ENCODE data around the gene COQ2.
"Not testable (repeated sequence)": the region's sequence is repeated elsewhere in the genome, so short reads cannot be mapped to it uniquely, and the experiment has no call there.

COQ2 gene

GRCh38 chr4:83283181-83283580 is 1.4 kb downstream of the COQ2 start:
- DNase-seq (ENCODE audit: low read depth): no peak

GRCh38 chr4:83282049-83282535 is 2.5 kb downstream of the COQ2 start:
- DNase-seq (ENCODE audit: low read depth): peak; percentile 52

- no peak for DNase-seq (ENCODE audit: low read depth)
These were observed 3.3 kb downstream of the COQ2 start for GRCh38 chr4:83281307-83281706.

- no peak for DNase-seq (ENCODE audit: low read depth)
These were observed 8.1 kb downstream of the COQ2 start for GRCh38 chr4:83276299-83277040.

GRCh38 chr4:83273926-83274325 is 10.7 kb downstream of the COQ2 start:
- not testable (repeated sequence) for DNase-seq (ENCODE audit: low read depth)

- DNase-seq (ENCODE audit: low read depth): no peak
These were observed 11.7 kb downstream of the COQ2 start for GRCh38 chr4:83272900-83273299.

GRCh38 chr4:83269256-83269655 is 15.3 kb downstream of the COQ2 start:
- DNase-seq (ENCODE audit: low read depth): no peak

- DNase-seq (ENCODE audit: low read depth): no peak
These were observed 16.1 kb downstream of the COQ2 start for GRCh38 chr4:83268491-83268890.

GRCh38 chr4:83267830-83268475 is 16.6 kb downstream of the COQ2 start:
- no peak for DNase-seq (ENCODE audit: low read depth)

- DNase-seq (ENCODE audit: low read depth): no peak
These were observed 17.3 kb downstream of the COQ2 start for GRCh38 chr4:83267121-83267829.

- no peak for DNase-seq (ENCODE audit: low read depth)
These were observed 17.9 kb downstream of the COQ2 start for GRCh38 chr4:83266689-83267088.

GRCh38 chr4:83263106-83263505 is 21.5 kb downstream of the COQ2 start:
- DNase-seq (ENCODE audit: low read depth): no peak

GRCh38 chr4:83262682-83263081 is 21.9 kb downstream of the COQ2 start:
- no peak for DNase-seq (ENCODE audit: low read depth)

- no peak for DNase-seq (ENCODE audit: low read depth)
These were observed 23.3 kb downstream of the COQ2 start for GRCh38 chr4:83261307-83261706.

- DNase-seq (ENCODE audit: low read depth): no peak
These were observed 25.0 kb downstream of the COQ2 start for GRCh38 chr4:83259586-83259985.

- no peak for DNase-seq (ENCODE audit: low read depth)
These were observed 26.1 kb downstream of the COQ2 start for GRCh38 chr4:83258461-83258860.

GRCh38 chr4:83257811-83258210 is 26.8 kb downstream of the COQ2 start:
- no peak for DNase-seq (ENCODE audit: low read depth)

GRCh38 chr4:83255584-83255983 is 29.0 kb downstream of the COQ2 start:
- no peak for DNase-seq (ENCODE audit: low read depth)

- peak; percentile 61 for DNase-seq (ENCODE audit: low read depth)
These were observed 31.7 kb downstream of the COQ2 start for GRCh38 chr4:83252782-83253405.

GRCh38 chr4:83251447-83251830 is 33.2 kb downstream of the COQ2 start:
- DNase-seq (ENCODE audit: low read depth): no peak

- no peak for DNase-seq (ENCODE audit: low read depth)
These were observed 33.7 kb downstream of the COQ2 start for GRCh38 chr4:83250687-83251446.

- DNase-seq (ENCODE audit: low read depth): no peak
These were observed 36.1 kb downstream of the COQ2 start for GRCh38 chr4:83248486-83248885.

Data from activated T-cell treated with anti-CD3 and anti-CD28 coated beads for 24 hours (primary cell).